ENCODE data around the gene NELL1. TPM values are rescaled to one million over a fixed set of nuclear protein-coding genes. Genes with fewer than 3 reads are reported as not detected.

Gene NELL1
- total and polyA plus RNA-seq, 2 donors (not counting 3 experiments of a cell fraction or from before 2014, with no cell fraction given): not detected

- DNase-seq (ENCODE audit: low read depth, low spot score): no peak
- H4K20me1 ChIP-seq (replicated peaks; ENCODE audit: control insufficient read depth, extremely low read depth, insufficient read depth, low read length): no peaks in the 10 kb centered on the region
- no peak overlapping the region for H3K9ac ChIP-seq (replicated peaks; ENCODE audit: extremely low read depth, insufficient read depth, low read length)
- ChIA-PET POLR2A (no interaction called here), CTCF (no interaction called here)
- dilution Hi-C loops (cut with MboI; ENCODE audit: extremely low pct_ligation_motif_present, low sequenced_read_pairs) (no loop called here), intact Hi-C loops (cut with micrococcal nuclease) (no loop called here)
- BruUV-seq (replicated peaks): no TSS peak
- no peak overlapping the region for H3K27ac ChIP-seq (ENCODE audit: insufficient read depth, low read depth, low read length)
- H3K4me3 ChIP-seq (replicated peaks in 1 of 3; ENCODE audit: insufficient read depth in 1 of 3, low read depth in 1 of 3, low read length in 3 of 3): no peak overlapping the region
- no peaks in the 10 kb centered on the region for H3K27me3 ChIP-seq (ENCODE audit: control insufficient read depth in 2 of 2, insufficient read depth in 2 of 2, low read length in 2 of 2)
- no peaks in the 10 kb centered on the region for H3K9me1 ChIP-seq (replicated peaks; ENCODE audit: control insufficient read depth, extremely low read depth, insufficient read depth, low read length)
- H3K36me3 ChIP-seq (ENCODE audit: control insufficient read depth in 2 of 2, extremely low read depth in 1 of 2, insufficient read depth in 2 of 2, low read length in 2 of 2): no peaks in the 10 kb centered on the region
- peaks cover 8% of the 10 kb centered on the region for H3K9me3 ChIP-seq (replicated peaks; ENCODE audit: control insufficient read depth, insufficient read depth, low read length)
- TF ChIP-seq FOS (IDR thresholded peaks at IDR 0.05; ENCODE audit: borderline replicate concordance, insufficient read depth, low read length) (no peak), JUN (IDR thresholded peaks at IDR 0.05; ENCODE audit: borderline replicate concordance, insufficient read depth, insufficient read length, low read depth) (no peak), GATA2 (IDR thresholded peaks at IDR 0.05; ENCODE audit: insufficient read depth, insufficient read length, low read depth, low read length) (no peak), MYC (IDR thresholded peaks at IDR 0.05; ENCODE audit: low read depth, low read length) (no peak), POLR2A (IDR thresholded peaks at IDR 0.05; ENCODE audit: low read depth, low read length) (no peak), EZH2 (IDR thresholded peaks at IDR 0.05; ENCODE audit: borderline replicate concordance, low read depth, low read length, severe bottlenecking) (no peak), POLR2AphosphoS5 (IDR thresholded peaks at IDR 0.05; ENCODE audit: insufficient read depth, low read depth, low read length) (no peak), CTCF (IDR thresholded peaks at IDR 0.05; ENCODE audit: extremely low read depth in 1 of 2, insufficient read depth in 1 of 2, low read depth in 1 of 2, low read length in 2 of 2) (no peak)
- TF ChIP-seq, protein P1, sequence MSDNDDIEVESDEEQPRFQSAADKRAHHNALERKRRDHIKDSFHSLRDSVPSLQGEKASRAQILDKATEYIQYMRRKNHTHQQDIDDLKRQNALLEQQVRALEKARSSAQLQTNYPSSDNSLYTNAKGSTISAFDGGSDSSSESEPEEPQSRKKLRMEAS (IDR thresholded peaks at IDR 0.05; ENCODE audit: insufficient read depth, insufficient read length): no peak
- FAIRE-seq: no peak
- no peaks in the 10 kb centered on the region for H3K4me1 ChIP-seq (ENCODE audit: control insufficient read depth, extremely low read depth, insufficient read depth, low read length)
- no peak overlapping the region for H3K4me2 ChIP-seq (ENCODE audit: insufficient read depth, low read length)
- no peak overlapping the region for H2AFZ ChIP-seq (ENCODE audit: low read depth, low read length)
- no peaks in the 10 kb centered on the region for H3K79me2 ChIP-seq (ENCODE audit: control insufficient read depth, insufficient read depth, low read length)
Measured at GRCh38 chr11:21541187-21541751, 871.9 kb downstream of the NELL1 start.

All from endothelial cell of umbilical vein (primary cell).